Lower leg skin (tissue), 4 donors: ENCODE measurements around the gene NSUN6. TPM values are rescaled to one million over a fixed set of nuclear protein-coding genes. Genes with fewer than 3 reads are reported as not detected.

Experiments
- DNase-seq, 2 donors: peaks; one replicate each; pipeline ENCODE4 v3.0.0-alpha.2; 2019; ENCODE audit warnings: low spot score in 2 of 2
- H3K4me3 ChIP-seq: fragments of 200-600 bp; sonication (generic); 2 replicates; pipeline ENCODE4 v1.5.1; 2017; ENCODE audit warnings: mild to moderate bottlenecking, low read depth; ENCODE audit not compliant: poor library complexity, severe bottlenecking
- POLR2A ChIP-seq, 2 donors: fragments of 450-650 bp; IDR thresholded peaks; one replicate each; pipeline ENCODE4 v1.6.1; 2016 to 2017; ENCODE audit warnings: antibody characterized with exemption in 2 of 2, mild to moderate bottlenecking in 1 of 2, moderate library complexity in 1 of 2
- WGBS, 2 donors: methylation state at CpG; one replicate each; pipeline ENCODE4 v1.1.5; 2018; 5-methylcytosine and 5-hydroxymethylcytosine counted together
- intact Hi-C: fragments of 100-400 bp; cut with DNase I; formaldehyde crosslinking; loops from one replicate; pipeline ENCODE4 v1.15.0; 2023; ENCODE audit warnings: low total_unique reads
- total RNA-seq, 4 donors: library from RNA; depleted of rRNA; stranded (reverse); fragments of >200 nt; gene quantifications; one replicate each; pipeline ENCODE4 v1.1.0, GENCODE V29; 2016
- TF ChIP-seq, protein P1 (sequence below), 3 donors: fragments of 450-650 bp; IDR thresholded peaks; one replicate each; pipeline ENCODE4 v1.5.1; 2016; ENCODE audit warnings: antibody characterized with exemption in 3 of 3, mild to moderate bottlenecking in 3 of 3, moderate library complexity in 2 of 3

NSUN6 gene
- total RNA-seq, 4 donors from 2014 or later, result 5.9 to 12.8 (median 8.6) TPM

GRCh38 chr10:18516851-18517250 is 134.5 kb downstream of the NSUN6 start:
- no peak overlapping the region for H3K4me3 ChIP-seq
- no peak for DNase-seq
- TF ChIP-seq, protein P1, sequence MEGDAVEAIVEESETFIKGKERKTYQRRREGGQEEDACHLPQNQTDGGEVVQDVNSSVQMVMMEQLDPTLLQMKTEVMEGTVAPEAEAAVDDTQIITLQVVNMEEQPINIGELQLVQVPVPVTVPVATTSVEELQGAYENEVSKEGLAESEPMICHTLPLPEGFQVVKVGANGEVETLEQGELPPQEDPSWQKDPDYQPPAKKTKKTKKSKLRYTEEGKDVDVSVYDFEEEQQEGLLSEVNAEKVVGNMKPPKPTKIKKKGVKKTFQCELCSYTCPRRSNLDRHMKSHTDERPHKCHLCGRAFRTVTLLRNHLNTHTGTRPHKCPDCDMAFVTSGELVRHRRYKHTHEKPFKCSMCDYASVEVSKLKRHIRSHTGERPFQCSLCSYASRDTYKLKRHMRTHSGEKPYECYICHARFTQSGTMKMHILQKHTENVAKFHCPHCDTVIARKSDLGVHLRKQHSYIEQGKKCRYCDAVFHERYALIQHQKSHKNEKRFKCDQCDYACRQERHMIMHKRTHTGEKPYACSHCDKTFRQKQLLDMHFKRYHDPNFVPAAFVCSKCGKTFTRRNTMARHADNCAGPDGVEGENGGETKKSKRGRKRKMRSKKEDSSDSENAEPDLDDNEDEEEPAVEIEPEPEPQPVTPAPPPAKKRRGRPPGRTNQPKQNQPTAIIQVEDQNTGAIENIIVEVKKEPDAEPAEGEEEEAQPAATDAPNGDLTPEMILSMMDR (IDR thresholded peaks at IDR 0.05), result no peak
- WGBS, 2 donors, result 43 to 48% methylated on average over 3 of the region's 3 CpGs
- intact Hi-C loops, result no loop called here

GRCh38 chr10:18514537-18514936 is 136.8 kb downstream of the NSUN6 start:
- intact Hi-C loops, result no loop called here
- no peak for DNase-seq
- H3K4me3 ChIP-seq, result no peak overlapping the region
- no peak for TF ChIP-seq POLR2A (IDR thresholded peaks at IDR 0.05)

- no peak for DNase-seq
- intact Hi-C loops, result no loop called here
- 70 to 80% methylated on average over 4 of the region's 4 CpGs for WGBS, 2 donors
- no peak for TF ChIP-seq POLR2A (IDR thresholded peaks at IDR 0.05)
- TF ChIP-seq, protein P1 (IDR thresholded peaks at IDR 0.05), result no peak
- no peak overlapping the region for H3K4me3 ChIP-seq
Measured at GRCh38 chr10:18508587-18508986, 142.8 kb downstream of the NSUN6 start.

DNA sequence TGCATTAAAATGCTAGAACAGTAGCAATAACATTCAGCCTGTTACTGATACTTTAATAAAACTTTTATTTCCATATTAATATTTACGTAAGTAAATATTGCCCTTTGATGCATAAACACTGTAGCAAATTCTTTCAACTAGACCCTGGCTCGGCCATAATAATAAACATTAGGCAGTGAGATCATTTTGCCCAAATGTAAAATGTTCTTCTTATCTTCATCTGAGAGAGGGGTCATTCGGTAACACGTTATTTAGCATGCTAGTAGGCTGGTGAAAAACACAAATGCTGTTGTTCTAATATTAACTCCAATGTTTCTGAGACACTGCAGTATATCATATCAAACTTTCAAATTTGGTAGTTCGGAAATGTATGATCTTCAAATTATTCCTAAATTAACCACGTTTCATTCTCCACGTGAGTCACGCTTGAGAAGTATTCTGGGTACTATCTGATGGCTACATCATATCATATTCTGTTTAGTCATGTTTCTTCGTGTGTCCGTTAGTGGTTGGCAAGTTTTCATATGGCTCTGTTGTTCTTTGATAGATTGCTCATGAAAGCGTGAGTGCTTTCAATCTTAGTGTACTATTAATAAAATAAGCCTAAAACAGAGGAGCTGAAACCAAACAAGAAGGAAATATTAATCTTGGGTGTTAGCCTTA is 145.8 kb downstream of the NSUN6 start:
- TF ChIP-seq POLR2A (IDR thresholded peaks at IDR 0.05), result no peak
- TF ChIP-seq, protein P1 (IDR thresholded peaks at IDR 0.05), result no peak
- H3K4me3 ChIP-seq, result no peak overlapping the region
- no peak for DNase-seq
- WGBS, 2 donors, result 69 to 70% methylated on average over 11 of the region's 11 CpGs
- intact Hi-C loops, result no loop called here

GRCh38 chr10:18504161-18504560 is 147.2 kb downstream of the NSUN6 start:
- no peak for TF ChIP-seq POLR2A (IDR thresholded peaks at IDR 0.05)
- TF ChIP-seq, protein P1 (IDR thresholded peaks at IDR 0.05), result no peak

GRCh38 chr10:18501629-18502028 is 149.8 kb downstream of the NSUN6 start:
- 73 to 79% methylated on average over 5 of the region's 5 CpGs for WGBS, 2 donors
- no peak overlapping the region for H3K4me3 ChIP-seq

More at GRCh38 chr10:18504161-18504560, 147.2 kb downstream of the NSUN6 start:
- H3K4me3 ChIP-seq, result no peak overlapping the region
- 91 to 95% methylated on average over 5 of the region's 5 CpGs for whole genome bisulfite sequencing, 2 donors
- DNase-seq, result no peak
- intact Hi-C loops, result no loop called here

More at GRCh38 chr10:18501629-18502028, 149.8 kb downstream of the NSUN6 start:
- DNase-seq, result no peak
- TF ChIP-seq, protein P1 (IDR thresholded peaks at IDR 0.05), result no peak
- no peak for TF ChIP-seq POLR2A (IDR thresholded peaks at IDR 0.05)
- intact Hi-C loops, result no loop called here
